Effector memory CD8-positive, alpha-beta T cell (primary cell): Measurements from ENCODE around the gene TSC22D3.
A peak's percentile ranks its signal among the peaks of the same experiment; 100 is the strongest.

ENCODE experiments used
- ATAC-seq: fragments of 150-1000 bp; cut with Tn5 transposase; replicated peaks from 2 replicates; pipeline ENCODE4 v1.10.0; 2021; ENCODE audit warnings: mild to moderate bottlenecking, moderate library complexity
- DNase-seq, 3 experiments: peaks; one replicate each; pipeline ENCODE4 v3.0.0; 2021
- H3K27ac Mint-ChIP-seq, 2 donors: one replicate each; pipeline ENCODE4 v1.8.0; 2022; ENCODE audit warnings: mild to moderate bottlenecking in 2 of 2, mixed read lengths in 2 of 2, moderate library complexity in 2 of 2
- H3K27me3 Mint-ChIP-seq, 2 donors: one replicate each; pipeline ENCODE4 v1.8.0; 2022; ENCODE audit warnings: mixed read lengths in 2 of 2
- H3K36me3 Mint-ChIP-seq: one replicate; pipeline ENCODE4 v1.8.0; 2022; ENCODE audit warnings: mild to moderate bottlenecking, moderate library complexity, mixed read lengths; ENCODE audit not compliant: insufficient read depth
- H3K4me1 Mint-ChIP-seq, 2 donors: one replicate each; pipeline ENCODE4 v1.8.0; 2022; ENCODE audit warnings: low read depth in 2 of 2, mixed read lengths in 2 of 2
- H3K4me3 Mint-ChIP-seq, 2 donors: one replicate each; pipeline ENCODE4 v1.8.0; 2022; ENCODE audit warnings: mild to moderate bottlenecking in 2 of 2, mixed read lengths in 2 of 2, moderate library complexity in 2 of 2
- H3K9me3 Mint-ChIP-seq, 2 donors: one replicate each; pipeline ENCODE4 v1.8.0; 2022; ENCODE audit warnings: mixed read lengths in 2 of 2

TSC22D3 gene

GRCh38 chrX:107709266-107709806, 66.3 kb downstream of the TSC22D3 start:
- H3K36me3 Mint-ChIP-seq, result peaks cover 41% of the 10 kb centered on the region
- ATAC-seq, result no peak
- no peak for DNase-seq
- no peak overlapping the region for H3K4me3 Mint-ChIP-seq
- H3K9me3 Mint-ChIP-seq, result no peaks in the 10 kb centered on the region
- H3K27ac Mint-ChIP-seq, result peak overlapping the region; percentile 83 to 99
- no peaks in the 10 kb centered on the region for H3K27me3 Mint-ChIP-seq
- H3K4me1 Mint-ChIP-seq, result peaks cover 40 to 49% of the 10 kb centered on the region in 2 donors

GRCh38 chrX:107708762-107709161, 66.8 kb downstream of the TSC22D3 start:
- no peak overlapping the region for H3K4me3 Mint-ChIP-seq
- no peaks in the 10 kb centered on the region for H3K27me3 Mint-ChIP-seq
- H3K27ac Mint-ChIP-seq, result peak overlapping the region; percentile 83 to 99
- H3K4me1 Mint-ChIP-seq, result peaks cover 35 to 43% of the 10 kb centered on the region in 2 donors
- ATAC-seq, result no peak
- H3K9me3 Mint-ChIP-seq, result no peaks in the 10 kb centered on the region
- H3K36me3 Mint-ChIP-seq, result peaks cover 35% of the 10 kb centered on the region
- no peak for DNase-seq

GRCh38 chrX:107707866-107708265, 67.7 kb downstream of the TSC22D3 start:
- ATAC-seq (no peak), DNase-seq (no peak)
- Mint-ChIP-seq H3K27me3 (no peaks in the 10 kb centered on the region), H3K4me3 (no peak overlapping the region), H3K4me1 (peaks cover 30 to 41% of the 10 kb centered on the region in 2 donors), H3K27ac (no peak overlapping the region), H3K36me3 (peaks cover 26% of the 10 kb centered on the region), H3K9me3 (no peaks in the 10 kb centered on the region)

GRCh38 chrX:107706309-107706708, 69.3 kb downstream of the TSC22D3 start:
- Mint-ChIP-seq H3K36me3 (peaks cover 11% of the 10 kb centered on the region), H3K4me1 (peaks cover 18 to 28% of the 10 kb centered on the region in 2 donors), H3K4me3 (no peak overlapping the region), H3K27me3 (no peaks in the 10 kb centered on the region), H3K9me3 (no peaks in the 10 kb centered on the region), H3K27ac (no peak overlapping the region)
- no peak for ATAC-seq
- no peak for DNase-seq

- DNase-seq (no peak), ATAC-seq (no peak)
- Mint-ChIP-seq H3K4me3 (no peak overlapping the region), H3K4me1 (peaks cover 13 to 25% of the 10 kb centered on the region in 2 donors), H3K27ac (peak overlapping the region in 1 of 2 donors; percentile 54), H3K9me3 (no peaks in the 10 kb centered on the region), H3K36me3 (peaks cover 2% of the 10 kb centered on the region), H3K27me3 (no peaks in the 10 kb centered on the region)
Observed at GRCh38 chrX:107704587-107704986, 71.0 kb downstream of the TSC22D3 start.

GRCh38 chrX:107704181-107704580, 71.4 kb downstream of the TSC22D3 start:
- H3K4me1 Mint-ChIP-seq, result peaks cover 12 to 24% of the 10 kb centered on the region in 2 donors
- H3K27me3 Mint-ChIP-seq, result no peaks in the 10 kb centered on the region
- peaks cover 2% of the 10 kb centered on the region for H3K36me3 Mint-ChIP-seq
- H3K9me3 Mint-ChIP-seq, result no peaks in the 10 kb centered on the region
- DNase-seq, result no peak
- no peak overlapping the region for H3K4me3 Mint-ChIP-seq
- no peak for ATAC-seq
- H3K27ac Mint-ChIP-seq, result peak overlapping the region in 1 of 2 donors; percentile 54

- Mint-ChIP-seq H3K36me3 (no peaks in the 10 kb centered on the region), H3K27me3 (no peaks in the 10 kb centered on the region), H3K9me3 (no peaks in the 10 kb centered on the region), H3K4me1 (peaks cover 7 to 13% of the 10 kb centered on the region in 2 donors), H3K27ac (peak overlapping the region in 1 of 2 donors; percentile 59), H3K4me3 (no peak overlapping the region)
- ATAC-seq (no peak), DNase-seq (no peak)
Observed at GRCh38 chrX:107701493-107702121, 74.0 kb downstream of the TSC22D3 start.

- Mint-ChIP-seq H3K27ac (no peak overlapping the region), H3K9me3 (no peaks in the 10 kb centered on the region), H3K4me1 (peaks cover 6 to 8% of the 10 kb centered on the region in 2 donors), H3K4me3 (no peak overlapping the region), H3K27me3 (no peaks in the 10 kb centered on the region), H3K36me3 (no peaks in the 10 kb centered on the region)
- DNase-seq (no peak), ATAC-seq (no peak)
Observed at GRCh38 chrX:107700790-107701189, 74.8 kb downstream of the TSC22D3 start.

- DNase-seq, result no peak
- peaks cover 6 to 8% of the 10 kb centered on the region in 2 donors for H3K4me1 Mint-ChIP-seq
- no peak overlapping the region for H3K27ac Mint-ChIP-seq
- peak; percentile 46 for ATAC-seq
- H3K27me3 Mint-ChIP-seq, result no peaks in the 10 kb centered on the region
- H3K9me3 Mint-ChIP-seq, result no peaks in the 10 kb centered on the region
- no peak overlapping the region for H3K4me3 Mint-ChIP-seq
- no peaks in the 10 kb centered on the region for H3K36me3 Mint-ChIP-seq
Observed at GRCh38 chrX:107700317-107700774, 75.2 kb downstream of the TSC22D3 start.

GRCh38 chrX:107699616-107700015, 76.0 kb downstream of the TSC22D3 start:
- Mint-ChIP-seq H3K27me3 (no peaks in the 10 kb centered on the region), H3K4me3 (no peak overlapping the region), H3K36me3 (no peaks in the 10 kb centered on the region), H3K9me3 (no peaks in the 10 kb centered on the region), H3K27ac (peak overlapping the region in 1 of 2 donors; percentile 87), H3K4me1 (peaks cover 6 to 8% of the 10 kb centered on the region in 2 donors)
- DNase-seq (no peak), ATAC-seq (no peak)

- no peaks in the 10 kb centered on the region for H3K9me3 Mint-ChIP-seq
- no peaks in the 10 kb centered on the region for H3K36me3 Mint-ChIP-seq
- H3K4me1 Mint-ChIP-seq, result peaks cover 3 to 5% of the 10 kb centered on the region in 2 donors
- DNase-seq (no peak), ATAC-seq (no peak)
- peak overlapping the region in 1 of 2 donors; percentile 41 for H3K27ac Mint-ChIP-seq
- no peak overlapping the region for H3K4me3 Mint-ChIP-seq
- H3K27me3 Mint-ChIP-seq, result no peaks in the 10 kb centered on the region
Observed at GRCh38 chrX:107691024-107691448, 84.6 kb downstream of the TSC22D3 start.

GRCh38 chrX:107687445-107687844, 88.1 kb downstream of the TSC22D3 start:
- H3K27ac Mint-ChIP-seq, result no peak overlapping the region
- H3K9me3 Mint-ChIP-seq, result no peaks in the 10 kb centered on the region
- no peak for DNase-seq
- ATAC-seq, result no peak
- peaks cover 18% of the 10 kb centered on the region in 2 donors for H3K4me1 Mint-ChIP-seq
- H3K27me3 Mint-ChIP-seq, result no peaks in the 10 kb centered on the region
- H3K4me3 Mint-ChIP-seq, result no peak overlapping the region
- H3K36me3 Mint-ChIP-seq, result no peaks in the 10 kb centered on the region

GRCh38 chrX:107686792-107687191, 88.8 kb downstream of the TSC22D3 start:
- ATAC-seq (no peak), DNase-seq (no peak)
- H3K4me1 Mint-ChIP-seq, result peaks cover 18 to 21% of the 10 kb centered on the region in 2 donors
- no peak overlapping the region for H3K4me3 Mint-ChIP-seq
- H3K27me3 Mint-ChIP-seq, result no peaks in the 10 kb centered on the region
- no peaks in the 10 kb centered on the region for H3K36me3 Mint-ChIP-seq
- H3K9me3 Mint-ChIP-seq, result no peaks in the 10 kb centered on the region
- H3K27ac Mint-ChIP-seq, result no peak overlapping the region

- Mint-ChIP-seq H3K36me3 (no peaks in the 10 kb centered on the region), H3K4me3 (no peak overlapping the region), H3K27me3 (no peaks in the 10 kb centered on the region), H3K9me3 (no peaks in the 10 kb centered on the region), H3K27ac (peak overlapping the region in 1 of 2 donors; percentile 53), H3K4me1 (peaks cover 18% of the 10 kb centered on the region in 2 donors)
- no peak for ATAC-seq
- no peak for DNase-seq
Observed at GRCh38 chrX:107686026-107686425, 89.6 kb downstream of the TSC22D3 start.
